Activated T-cell treated with anti-CD3 and anti-CD28 coated beads, Interleukin-2, amount 50 U/mL, for 4 hours (primary cell): ENCODE data around the gene CD38. TPM values are rescaled to one million over a fixed set of nuclear protein-coding genes. Genes with fewer than 3 reads are reported as not detected.

ENCODE experiments used
- ATAC-seq, 2 donors: fragments of 200-7000 bp; cut with Tn5 transposase; one replicate each; pipeline ENCODE4 v1.10.0; 2021
- DNase-seq: peaks from one replicate; pipeline ENCODE4 v3.0.0-alpha.2; 2020
- H3K27me3 Mint-ChIP-seq: one replicate; pipeline ENCODE4 v1.8.0; 2021; ENCODE audit warnings: low read depth, mixed read lengths
- H3K36me3 Mint-ChIP-seq: one replicate; pipeline ENCODE4 v1.8.0; 2022; ENCODE audit warnings: mixed read lengths; ENCODE audit not compliant: insufficient read depth
- H3K4me1 Mint-ChIP-seq: one replicate; pipeline ENCODE4 v1.8.0; 2021; ENCODE audit warnings: low read depth, mixed read lengths
- H3K4me3 Mint-ChIP-seq: one replicate; pipeline ENCODE4 v1.8.0; 2021; ENCODE audit warnings: mild to moderate bottlenecking, moderate library complexity, mixed read lengths
- H3K9me3 Mint-ChIP-seq: one replicate; pipeline ENCODE4 v1.8.0; 2021; ENCODE audit warnings: mixed read lengths
- total RNA-seq, 3 donors: library from RNA; stranded (reverse); gene quantifications; one replicate each; pipeline ENCODE4 v1.2.1, GENCODE V29; 2021

Gene CD38
- total RNA-seq, 3 donors from 2014 or later, result 15.7 to 23.5 (median 19.3) TPM

- H3K27me3 Mint-ChIP-seq, result peaks cover 3% of the 10 kb centered on the region
- peaks cover 60% of the 10 kb centered on the region for H3K4me1 Mint-ChIP-seq
- ATAC-seq, result no peak
- no peaks in the 10 kb centered on the region for H3K9me3 Mint-ChIP-seq
- no peak for DNase-seq
- H3K36me3 Mint-ChIP-seq, result peaks cover 11% of the 10 kb centered on the region
- H3K4me3 Mint-ChIP-seq, result no peak overlapping the region
These were observed 1.1 kb upstream of the CD38 start for GRCh38 chr4:15776871-15777648.

- DNase-seq (no peak), ATAC-seq (no peak)
- peaks cover 3% of the 10 kb centered on the region for H3K27me3 Mint-ChIP-seq
These were observed 335 bp upstream of the CD38 start for GRCh38 chr4:15777697-15778288.

GRCh38 chr4:15779306-15779705 is 1.2 kb downstream of the CD38 start:
- ATAC-seq (no peak), DNase-seq (no peak)
- H3K9me3 Mint-ChIP-seq, result no peaks in the 10 kb centered on the region
- H3K36me3 Mint-ChIP-seq, result peaks cover 21% of the 10 kb centered on the region
- peaks cover 3% of the 10 kb centered on the region for H3K27me3 Mint-ChIP-seq
- H3K4me1 Mint-ChIP-seq, result peaks cover 53% of the 10 kb centered on the region
- H3K4me3 Mint-ChIP-seq, result peak overlapping the region; percentile 88

More at GRCh38 chr4:15777697-15778288, 335 bp upstream of the CD38 start:
- Mint-ChIP-seq H3K9me3 (no peaks in the 10 kb centered on the region), H3K36me3 (peaks cover 13% of the 10 kb centered on the region), H3K4me1 (peaks cover 59% of the 10 kb centered on the region), H3K4me3 (peak overlapping the region; percentile 88)

GRCh38 chr4:15779809-15780208 is 1.7 kb downstream of the CD38 start:
- Mint-ChIP-seq H3K9me3 (no peaks in the 10 kb centered on the region), H3K4me3 (peak overlapping the region; percentile 88), H3K27me3 (peaks cover 3% of the 10 kb centered on the region), H3K36me3 (peaks cover 23% of the 10 kb centered on the region), H3K4me1 (peaks cover 57% of the 10 kb centered on the region)
- DNase-seq (no peak), ATAC-seq (no peak)

- peaks cover 62% of the 10 kb centered on the region for H3K4me1 Mint-ChIP-seq
- peak; percentile 5 to 24 for ATAC-seq
- peaks cover 3% of the 10 kb centered on the region for H3K27me3 Mint-ChIP-seq
- H3K36me3 Mint-ChIP-seq, result peaks cover 32% of the 10 kb centered on the region
- H3K4me3 Mint-ChIP-seq, result peak overlapping the region; percentile 3
- DNase-seq, result no peak
- H3K9me3 Mint-ChIP-seq, result no peaks in the 10 kb centered on the region
These were observed 3.4 kb downstream of the CD38 start for GRCh38 chr4:15781427-15782095.

- no peaks in the 10 kb centered on the region for H3K9me3 Mint-ChIP-seq
- H3K4me3 Mint-ChIP-seq, result no peak overlapping the region
- H3K4me1 Mint-ChIP-seq, result peaks cover 57% of the 10 kb centered on the region
- H3K36me3 Mint-ChIP-seq, result peaks cover 39% of the 10 kb centered on the region
- DNase-seq, result no peak
- no peak for ATAC-seq
- H3K27me3 Mint-ChIP-seq, result peaks cover 3% of the 10 kb centered on the region
These were observed 5.5 kb downstream of the CD38 start for GRCh38 chr4:15783676-15784075.

- H3K27me3 Mint-ChIP-seq, result peaks cover 3% of the 10 kb centered on the region
- ATAC-seq (no peak), DNase-seq (no peak)
- H3K4me3 Mint-ChIP-seq, result no peak overlapping the region
- no peaks in the 10 kb centered on the region for H3K9me3 Mint-ChIP-seq
- H3K36me3 Mint-ChIP-seq, result peaks cover 39% of the 10 kb centered on the region
- peaks cover 57% of the 10 kb centered on the region for H3K4me1 Mint-ChIP-seq
These were observed 7.0 kb downstream of the CD38 start for GRCh38 chr4:15784959-15785634.

GRCh38 chr4:15786743-15787142 is 8.6 kb downstream of the CD38 start:
- DNase-seq (no peak), ATAC-seq (no peak)
- H3K36me3 Mint-ChIP-seq, result peaks cover 31% of the 10 kb centered on the region
- peaks cover 42% of the 10 kb centered on the region for H3K4me1 Mint-ChIP-seq
- no peaks in the 10 kb centered on the region for H3K9me3 Mint-ChIP-seq
- peaks cover 3% of the 10 kb centered on the region for H3K27me3 Mint-ChIP-seq
- no peak overlapping the region for H3K4me3 Mint-ChIP-seq

- no peak overlapping the region for H3K4me3 Mint-ChIP-seq
- H3K4me1 Mint-ChIP-seq, result peaks cover 55% of the 10 kb centered on the region
- DNase-seq, result no peak
- no peak for ATAC-seq
- peaks cover 14% of the 10 kb centered on the region for H3K36me3 Mint-ChIP-seq
- peaks cover 3% of the 10 kb centered on the region for H3K27me3 Mint-ChIP-seq
- H3K9me3 Mint-ChIP-seq, result no peaks in the 10 kb centered on the region
These were observed 14.8 kb downstream of the CD38 start for GRCh38 chr4:15792974-15793373.

GRCh38 chr4:15793506-15794363 is 15.6 kb downstream of the CD38 start:
- DNase-seq, result no peak
- H3K4me3 Mint-ChIP-seq, result peak overlapping the region; percentile 3
- H3K27me3 Mint-ChIP-seq, result peaks cover 3% of the 10 kb centered on the region
- H3K9me3 Mint-ChIP-seq, result no peaks in the 10 kb centered on the region
- peaks cover 48% of the 10 kb centered on the region for H3K4me1 Mint-ChIP-seq
- no peak for ATAC-seq
- H3K36me3 Mint-ChIP-seq, result peaks cover 11% of the 10 kb centered on the region

GRCh38 chr4:15794426-15794825 is 16.3 kb downstream of the CD38 start:
- Mint-ChIP-seq H3K36me3 (peaks cover 11% of the 10 kb centered on the region), H3K27me3 (peaks cover 3% of the 10 kb centered on the region), H3K4me3 (peak overlapping the region; percentile 3), H3K9me3 (no peaks in the 10 kb centered on the region), H3K4me1 (peaks cover 42% of the 10 kb centered on the region)
- ATAC-seq, result no peak
- no peak for DNase-seq

GRCh38 chr4:15794905-15795304 is 16.8 kb downstream of the CD38 start:
- no peak for DNase-seq
- peaks cover 45% of the 10 kb centered on the region for H3K4me1 Mint-ChIP-seq
- H3K36me3 Mint-ChIP-seq, result peaks cover 11% of the 10 kb centered on the region
- peak overlapping the region; percentile 7 for H3K4me3 Mint-ChIP-seq
- peak; percentile 82 to 85 for ATAC-seq
- peaks cover 3% of the 10 kb centered on the region for H3K27me3 Mint-ChIP-seq
- no peaks in the 10 kb centered on the region for H3K9me3 Mint-ChIP-seq

GRCh38 chr4:15797320-15797719 is 19.2 kb downstream of the CD38 start:
- DNase-seq (no peak), ATAC-seq (no peak)
- H3K36me3 Mint-ChIP-seq, result peaks cover 11% of the 10 kb centered on the region
- peaks cover 3% of the 10 kb centered on the region for H3K27me3 Mint-ChIP-seq
- H3K4me3 Mint-ChIP-seq, result no peak overlapping the region
- no peaks in the 10 kb centered on the region for H3K9me3 Mint-ChIP-seq
- peaks cover 49% of the 10 kb centered on the region for H3K4me1 Mint-ChIP-seq
